HEK293T (cell line): ENCODE measurements around the gene PIP4K2B.

ENCODE experiments used
- CTCF ChIA-PET: fragments of 350-600 bp; formaldehyde crosslinking; extraction: SDS; loops from one replicate; lab custom pipeline; 2021; ENCODE audit warnings: antibody characterized with exemption, inconsistent platforms; lab: Yijun Ruan, JAX
- POLR2A ChIA-PET: fragments of 350-600 bp; formaldehyde crosslinking; extraction: SDS; loops from one replicate; lab custom pipeline; 2020; ENCODE audit warnings: antibody characterized with exemption, inconsistent platforms; lab: Yijun Ruan, JAX
- DNase-seq: peaks from one replicate; pipeline ENCODE4 v3.0.0; 2012; ENCODE audit warnings: mixed read lengths; ENCODE audit errors: extremely low spot score
- ARNT ChIP-seq: fragments of 450-650 bp; IDR thresholded peaks from 2 replicates; pipeline ENCODE4 v1.6.1; 2017; ENCODE audit warnings: mild to moderate bottlenecking
- BHLHE40 ChIP-seq: fragments of 450-650 bp; IDR thresholded peaks from 2 replicates; pipeline ENCODE4 v1.6.1; 2016; ENCODE audit warnings: mild to moderate bottlenecking, moderate library complexity, borderline replicate concordance
- CTBP1 ChIP-seq: fragments of 450-650 bp; IDR thresholded peaks from 2 replicates; pipeline ENCODE4 v1.6.1; 2016; ENCODE audit warnings: borderline replicate concordance
- ELF4 ChIP-seq: fragments of 450-650 bp; IDR thresholded peaks from 2 replicates; pipeline ENCODE4 v1.6.1; 2017; ENCODE audit warnings: antibody characterized with exemption
- FOXA1 ChIP-seq: fragments of 450-650 bp; IDR thresholded peaks from 2 replicates; pipeline ENCODE4 v1.6.1; 2016; ENCODE audit warnings: mild to moderate bottlenecking
- FOXK2 ChIP-seq: fragments of 450-650 bp; IDR thresholded peaks from 2 replicates; pipeline ENCODE4 v1.6.1; 2016; ENCODE audit warnings: mild to moderate bottlenecking
- FOXM1 ChIP-seq: fragments of 450-650 bp; IDR thresholded peaks from 2 replicates; pipeline ENCODE4 v1.6.1; 2017; ENCODE audit warnings: mild to moderate bottlenecking, borderline replicate concordance
- HDGF ChIP-seq: fragments of 450-650 bp; IDR thresholded peaks from 2 replicates; pipeline ENCODE4 v1.6.1; 2017; ENCODE audit warnings: antibody characterized with exemption, borderline replicate concordance
- L3MBTL2 ChIP-seq: fragments of 450-650 bp; conservative IDR thresholded peaks from 2 replicates; pipeline ENCODE4 v1.6.1; 2016; ENCODE audit warnings: mild to moderate bottlenecking
- LEF1 ChIP-seq: fragments of 450-650 bp; IDR thresholded peaks from 2 replicates; pipeline ENCODE4 v1.6.1; 2017; ENCODE audit warnings: mild to moderate bottlenecking, borderline replicate concordance
- NFRKB ChIP-seq: fragments of 450-650 bp; IDR thresholded peaks from 2 replicates; pipeline ENCODE4 v1.6.1; 2016; ENCODE audit warnings: mild to moderate bottlenecking, moderate library complexity
- SP1 ChIP-seq: fragments of 450-650 bp; IDR thresholded peaks from 2 replicates; pipeline ENCODE4 v1.6.1; 2017
- SUZ12 ChIP-seq: fragments of 450-650 bp; IDR thresholded peaks from 2 replicates; pipeline ENCODE4 v1.6.1; 2016; ENCODE audit warnings: mild to moderate bottlenecking
- TARDBP ChIP-seq: fragments of 450-650 bp; IDR thresholded peaks from 2 replicates; pipeline ENCODE4 v1.6.1; 2016
- ZNF384 ChIP-seq: fragments of 450-650 bp; IDR thresholded peaks from 2 replicates; pipeline ENCODE4 v1.6.1; 2016
- TF ChIP-seq, protein P1 (sequence below): fragments of 450-650 bp; IDR thresholded peaks from 2 replicates; pipeline ENCODE4 v1.6.1; 2016

The PIP4K2B gene

DNA sequence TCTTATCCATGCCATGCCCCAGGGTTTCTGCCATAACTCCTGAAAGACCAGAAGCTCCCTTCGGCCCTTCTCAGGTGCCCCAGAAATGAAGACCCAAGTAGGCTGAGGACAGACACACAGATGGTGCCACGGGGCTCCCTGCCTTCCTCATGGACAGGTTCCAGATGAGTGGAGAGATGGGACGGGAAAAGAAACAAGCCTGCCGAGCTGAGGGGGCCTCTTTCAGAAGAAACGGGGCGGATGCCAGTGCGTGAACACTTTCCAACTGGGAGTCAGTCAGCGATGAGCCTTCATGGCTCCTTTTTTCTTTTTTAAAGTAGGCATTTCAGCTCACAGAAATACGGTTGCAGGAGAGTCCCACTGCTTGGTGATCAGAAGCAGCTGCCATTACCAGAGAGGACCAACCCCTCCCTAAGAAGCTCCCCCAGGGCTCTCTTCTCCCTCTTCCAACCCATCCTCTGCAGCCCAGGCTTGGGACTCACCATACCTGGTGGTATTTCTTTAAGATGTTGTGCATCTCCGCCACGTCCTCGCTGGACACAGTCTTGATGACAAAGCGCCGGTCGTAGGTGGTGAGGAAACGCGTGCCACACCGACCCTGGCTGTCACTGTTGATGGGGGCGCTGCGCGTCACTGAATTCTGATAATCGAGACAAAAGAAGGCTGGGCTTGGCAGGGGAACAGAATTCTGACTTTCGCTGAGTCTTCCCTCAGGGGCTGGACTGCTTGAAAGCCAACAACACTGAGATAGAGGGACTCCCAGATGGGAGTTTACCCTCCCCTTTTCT lies 19.2 kb downstream of the PIP4K2B start:
- CTCF ChIA-PET: interaction anchor here (2.4 kb wide), 1 partner anchor 18 kb away, joined by 6 read pairs; no protein-coding TSS in a partner anchor
- TF ChIP-seq BHLHE40: no peak
- no peak for TF ChIP-seq SP1
- no peak for TF ChIP-seq LEF1
- no peak for TF ChIP-seq ARNT
- no peak for TF ChIP-seq ELF4
- TF ChIP-seq NFRKB: no peak
- no peak for TF ChIP-seq FOXA1
- no peak for TF ChIP-seq ZNF384
- no peak for TF ChIP-seq CTBP1
- no peak for TF ChIP-seq L3MBTL2
- no peak for TF ChIP-seq SUZ12
- no peak for TF ChIP-seq FOXK2
- TF ChIP-seq, protein P1, sequence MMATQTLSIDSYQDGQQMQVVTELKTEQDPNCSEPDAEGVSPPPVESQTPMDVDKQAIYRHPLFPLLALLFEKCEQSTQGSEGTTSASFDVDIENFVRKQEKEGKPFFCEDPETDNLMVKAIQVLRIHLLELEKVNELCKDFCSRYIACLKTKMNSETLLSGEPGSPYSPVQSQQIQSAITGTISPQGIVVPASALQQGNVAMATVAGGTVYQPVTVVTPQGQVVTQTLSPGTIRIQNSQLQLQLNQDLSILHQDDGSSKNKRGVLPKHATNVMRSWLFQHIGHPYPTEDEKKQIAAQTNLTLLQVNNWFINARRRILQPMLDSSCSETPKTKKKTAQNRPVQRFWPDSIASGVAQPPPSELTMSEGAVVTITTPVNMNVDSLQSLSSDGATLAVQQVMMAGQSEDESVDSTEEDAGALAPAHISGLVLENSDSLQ: no peak
- TF ChIP-seq FOXM1: no peak
- TF ChIP-seq HDGF: no peak
- no peak for TF ChIP-seq TARDBP
- POLR2A ChIA-PET: interaction anchor here (0.8 to 1.9 kb wide), 3 partner anchors 18 to 74 kb away, joined by 3 to 6 read pairs (median 3); partner anchors contain the start of gene RPL23
- DNase-seq: no peak

DNA sequence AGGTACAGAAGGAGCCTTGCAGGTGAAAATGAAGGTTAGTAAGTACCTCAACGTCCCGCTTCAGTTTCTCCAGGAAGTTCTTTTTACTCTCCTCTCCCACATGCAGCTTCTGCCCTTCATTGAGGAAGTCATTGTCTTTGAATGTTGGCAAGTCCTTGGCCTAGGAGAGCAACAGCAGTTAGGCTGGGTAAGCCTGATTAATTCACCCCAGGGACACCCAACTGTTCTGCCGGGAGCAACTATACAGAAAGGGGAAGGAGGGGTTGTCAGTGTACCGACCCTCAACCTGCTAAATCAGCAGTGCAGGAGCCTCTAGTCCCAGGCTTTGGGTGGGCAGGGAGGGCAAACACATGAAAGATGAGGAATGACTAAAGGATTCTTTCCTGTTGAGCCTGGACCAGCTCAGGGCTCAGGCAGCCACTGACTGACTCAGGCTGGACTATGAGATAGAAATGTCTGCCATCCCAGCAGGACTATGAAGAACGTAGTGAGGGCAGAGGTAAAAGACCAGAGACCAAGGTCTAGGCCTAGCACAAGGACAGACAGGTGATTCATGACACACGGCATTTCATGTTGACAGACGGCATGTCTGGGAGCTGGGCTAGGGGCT lies 21.6 kb downstream of the PIP4K2B start:
- TF ChIP-seq NFRKB (no peak), CTBP1 (no peak), ELF4 (no peak), ZNF384 (no peak), HDGF (no peak), ARNT (no peak), FOXA1 (no peak), SUZ12 (no peak), TARDBP (no peak), BHLHE40 (no peak), LEF1 (no peak), FOXM1 (no peak), SP1 (no peak), FOXK2 (no peak), L3MBTL2 (no peak)
- TF ChIP-seq, protein P1: no peak
- ChIA-PET CTCF (interaction anchor here (0.6 kb wide), 1 partner anchor 25 kb away, joined by 3 read pairs; the partner anchor contains the start of gene PSMB3), POLR2A (interaction anchor here (1.3 kb wide), 1 partner anchor 11 kb away, joined by 3 read pairs; no protein-coding TSS in a partner anchor)
- DNase-seq: no peak

DNA sequence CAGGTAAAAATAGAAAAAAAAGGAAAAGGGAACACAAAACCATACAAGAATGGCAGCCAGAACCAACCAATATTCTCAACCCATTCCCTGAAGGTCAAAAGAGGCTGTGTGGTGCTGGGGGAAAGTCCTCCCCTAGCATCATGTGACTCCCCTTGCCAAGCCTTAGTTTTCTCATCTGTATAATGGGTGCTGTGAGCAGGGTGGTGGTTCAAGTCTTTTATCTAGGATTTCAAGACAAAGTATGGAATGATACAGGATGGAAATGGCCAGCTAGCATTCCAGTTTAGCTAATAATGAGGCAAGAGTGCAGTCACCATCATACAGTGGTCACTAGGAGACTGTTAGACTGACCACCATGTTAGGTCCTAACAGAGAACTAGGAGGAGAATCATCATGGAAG lies 26.1 kb downstream of the PIP4K2B start:
- DNase-seq: no peak
- ChIA-PET CTCF (no interaction called here), POLR2A (no interaction called here)
- TF ChIP-seq SUZ12 (no peak), ZNF384 (no peak), L3MBTL2 (no peak), BHLHE40 (no peak), LEF1 (no peak), HDGF (no peak), SP1 (no peak), ARNT (no peak), NFRKB (no peak)
- TF ChIP-seq, protein P1: no peak

DNA sequence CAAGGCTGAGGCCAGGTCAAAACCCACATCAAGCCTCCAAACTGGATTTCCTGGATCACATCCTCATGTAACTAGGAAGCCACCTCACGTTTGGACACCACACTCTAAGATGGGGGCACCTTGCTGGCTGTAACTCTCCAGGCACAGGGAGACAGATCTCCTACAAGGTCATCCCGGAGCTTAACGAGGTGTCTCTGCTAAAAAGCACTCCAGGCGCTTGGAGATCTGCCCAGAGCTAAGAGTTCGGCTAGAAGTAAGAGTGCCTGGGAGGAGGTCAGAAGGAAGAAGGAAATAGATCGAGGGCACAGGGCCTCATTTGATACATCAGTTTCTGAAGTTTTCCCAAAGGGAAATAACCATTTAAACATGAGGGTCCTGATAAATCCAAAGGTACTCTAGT lies 30.9 kb downstream of the PIP4K2B start:
- ChIA-PET CTCF (no interaction called here), POLR2A (interaction anchor here (0.9 to 1.5 kb wide), 2 partner anchors 16 to 86 kb away, joined by 3 to 4 read pairs; partner anchors contain the start of gene PSMB3)
- no peak for DNase-seq
- no peak for TF ChIP-seq L3MBTL2

DNA sequence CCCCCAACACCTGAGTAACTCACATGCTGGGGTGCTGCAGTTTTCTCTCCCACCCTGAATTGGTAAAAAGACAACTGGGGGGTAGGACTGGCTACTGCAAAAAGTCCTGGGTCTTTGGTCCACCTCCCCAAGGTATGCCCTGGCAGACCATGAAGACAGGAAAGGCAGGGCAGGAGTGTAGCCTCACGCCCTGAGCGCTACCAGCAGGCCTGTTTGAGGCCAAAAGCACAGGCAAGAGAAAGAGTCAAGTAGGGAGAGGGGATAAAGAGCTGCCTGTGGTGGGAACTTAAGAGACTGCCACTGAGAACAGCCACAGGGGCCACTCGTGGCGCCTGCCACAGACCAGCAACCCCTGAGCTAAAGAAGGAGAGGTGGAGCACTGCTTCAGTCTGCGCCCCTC lies 33.0 kb downstream of the PIP4K2B start:
- POLR2A ChIA-PET: interaction anchor here (0.8 to 1.0 kb wide), 2 partner anchors 11 to 14 kb away, joined by 3 read pairs; partner anchors contain the start of gene PSMB3

DNA sequence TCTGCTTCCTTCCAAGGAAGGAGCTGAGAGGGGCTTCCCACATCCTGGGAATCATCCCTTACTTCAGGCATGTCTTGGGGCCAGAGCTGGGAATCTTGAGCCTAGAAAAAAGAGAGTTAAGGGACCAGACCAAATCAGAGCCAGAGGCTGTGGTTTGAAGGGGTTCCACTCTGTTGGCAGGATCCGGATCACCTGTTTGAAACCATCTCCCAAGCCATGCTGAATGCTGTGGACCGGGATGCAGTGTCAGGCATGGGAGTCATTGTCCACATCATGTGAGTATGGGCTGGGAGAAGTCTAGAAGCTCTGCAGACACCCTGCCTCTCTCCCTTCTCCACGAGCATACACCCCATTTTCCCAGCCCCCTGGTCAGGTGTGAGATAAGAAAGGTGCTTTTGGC lies 37.1 kb downstream of the PIP4K2B start:
- POLR2A ChIA-PET: interaction anchor here (0.9 to 1.5 kb wide), 4 partner anchors 8 to 92 kb away, joined by 3 to 6 read pairs (median 4); partner anchors contain the start of genes PSMB3 and RPL23
- no peak for DNase-seq
- CTCF ChIA-PET: interaction anchor here (0.6 to 1.7 kb wide), 3 partner anchors 10 to 391 kb away, joined by 3 to 6 read pairs (median 3); no protein-coding TSS in a partner anchor
- TF ChIP-seq CTBP1 (no peak), SUZ12 (no peak), ELF4 (no peak), NFRKB (no peak), BHLHE40 (no peak), FOXM1 (no peak), FOXK2 (no peak), LEF1 (no peak), FOXA1 (no peak), TARDBP (no peak), ARNT (no peak), SP1 (no peak), L3MBTL2 (no peak), ZNF384 (no peak), HDGF (no peak)
- TF ChIP-seq, protein P1: no peak

More for the DNA sequence above, 33.0 kb downstream of the PIP4K2B start:
- CTCF ChIA-PET: no interaction called here
- TF ChIP-seq NFRKB: no peak
- no peak for DNase-seq
